DMS 273 treated with DMSO at 0.1 percent for 48 hours (cell line): ENCODE data around the gene RALGPS2.
A peak's percentile ranks its signal among the peaks of the same experiment; 100 is the strongest.

Experiments used
- DNase-seq: peaks from one replicate; lab custom pipeline; 2025; lab: John Stamatoyannopoulos, UW

RALGPS2 gene

DNA sequence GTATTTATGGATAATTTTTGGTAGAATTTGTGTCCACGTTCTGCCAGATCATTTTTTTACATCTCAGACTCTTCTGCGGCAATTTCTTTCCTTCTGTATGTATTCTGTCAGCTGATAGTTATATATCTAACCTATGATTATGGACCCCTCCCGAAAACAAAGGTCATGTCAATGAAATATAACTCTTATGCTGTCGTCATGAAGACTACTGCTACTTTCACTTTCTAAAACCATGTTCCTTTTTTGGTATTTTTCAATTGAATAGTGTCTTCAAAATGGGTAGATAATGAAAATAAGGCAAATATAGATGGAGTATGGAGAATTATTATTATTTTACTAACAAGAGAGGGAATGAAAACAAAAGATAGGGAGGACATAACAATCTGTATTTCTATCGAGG is 142.6 kb downstream of the RALGPS2 start:
- no peak for DNase-seq

- DNase-seq = no peak
Observed at GRCh38 chr1:178868706-178869105, 143.7 kb downstream of the RALGPS2 start.

DNA sequence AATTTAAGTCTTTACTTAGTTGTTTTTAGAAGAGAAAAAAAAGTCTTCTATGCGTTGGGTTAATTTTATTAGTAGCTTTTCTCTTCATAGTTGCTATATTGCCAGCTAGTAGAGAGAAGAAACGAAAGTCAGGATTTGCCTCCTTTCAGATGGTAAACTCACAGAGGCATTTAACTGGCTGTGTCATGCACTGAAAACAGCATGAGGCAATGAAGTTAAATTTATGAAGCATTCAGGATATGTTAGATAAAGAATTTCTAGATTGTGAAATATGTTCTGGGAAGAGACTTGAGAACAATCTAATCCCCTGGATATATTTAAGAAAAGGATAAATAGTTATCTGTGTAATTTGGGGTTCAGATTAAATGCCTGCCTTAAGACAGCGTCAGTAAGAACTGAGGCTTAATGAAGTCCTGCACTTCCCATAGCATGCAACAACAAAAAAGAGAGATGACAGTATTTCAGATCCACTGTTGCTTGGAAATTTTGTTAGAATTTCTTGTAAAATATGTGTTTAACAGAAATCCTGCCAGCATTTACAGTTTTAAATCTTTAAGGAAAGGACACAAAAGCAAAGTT is 144.2 kb downstream of the RALGPS2 start:
- DNase-seq = no peak

DNA sequence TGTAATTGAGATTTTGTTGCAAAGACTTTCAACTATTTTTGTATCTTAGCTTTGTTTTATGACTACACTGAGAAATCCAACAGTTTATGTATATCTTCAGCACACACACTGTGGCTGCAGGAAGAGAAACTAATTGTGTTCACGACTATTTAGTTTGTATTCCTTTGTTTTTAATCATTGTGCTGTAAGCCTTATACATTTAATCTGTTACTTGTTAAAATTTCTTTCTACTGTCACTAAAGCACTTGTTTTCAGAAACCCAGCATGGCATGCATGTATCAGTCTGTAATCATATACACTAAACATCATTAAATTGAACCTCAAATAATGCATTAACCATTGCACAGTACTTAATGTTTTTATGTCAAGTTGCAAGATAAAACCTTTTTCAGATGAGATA is 145.2 kb downstream of the RALGPS2 start:
- DNase-seq = no peak

DNA sequence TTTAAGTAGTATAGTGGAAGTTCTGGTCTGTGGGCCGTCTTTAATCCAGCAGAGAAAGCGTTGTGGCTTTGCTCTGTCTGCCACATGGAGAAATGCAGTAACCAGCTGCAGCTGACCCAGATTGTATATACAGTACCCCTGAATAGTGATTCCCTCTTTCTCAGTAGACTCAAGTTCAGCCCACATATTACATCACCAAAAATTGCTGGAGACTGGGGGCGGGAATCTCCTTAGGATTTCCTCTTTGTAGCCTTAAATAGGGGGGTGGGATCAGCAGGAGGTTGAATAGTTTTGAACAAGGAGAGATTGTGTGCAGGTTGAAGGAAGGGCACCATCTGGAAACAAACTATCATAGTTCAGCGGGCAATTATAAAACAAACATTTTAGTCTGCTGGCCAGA is 145.9 kb downstream of the RALGPS2 start, which contains the start of gene ANGPTL1:
TSS of gene ANGPTL1 (minus strand) at position 134 of the 400 bp plus-strand sequence. CDS start 5,301 bp downstream, outside the sequence.
- DNase-seq = no peak

- no peak for DNase-seq
Observed at GRCh38 chr1:178871551-178872320, 146.7 kb downstream of the RALGPS2 start.

- no peak for DNase-seq
Observed at GRCh38 chr1:178874966-178875365, 149.9 kb downstream of the RALGPS2 start.

GRCh38 chr1:178875936-178876335 is 150.9 kb downstream of the RALGPS2 start:
- no peak for DNase-seq

DNA sequence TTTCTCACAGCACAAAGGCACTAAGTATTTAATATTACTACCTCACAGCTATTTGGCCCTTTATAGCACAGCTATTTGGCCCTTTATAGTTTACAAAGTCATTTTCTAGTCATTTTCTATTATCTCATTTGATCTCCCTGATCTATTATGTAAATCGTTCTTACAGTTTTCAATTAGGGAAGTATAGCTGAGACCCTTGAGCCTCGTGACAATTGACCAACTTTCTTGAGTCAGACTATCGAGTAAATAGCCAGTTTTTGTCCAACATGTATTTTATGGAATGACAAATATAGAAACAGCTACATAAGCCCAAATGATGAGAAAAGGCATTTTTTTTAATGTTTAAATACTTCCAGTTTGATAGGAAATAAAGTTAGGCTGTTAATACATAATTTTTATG is 152.9 kb downstream of the RALGPS2 start:
- no peak for DNase-seq

DNA sequence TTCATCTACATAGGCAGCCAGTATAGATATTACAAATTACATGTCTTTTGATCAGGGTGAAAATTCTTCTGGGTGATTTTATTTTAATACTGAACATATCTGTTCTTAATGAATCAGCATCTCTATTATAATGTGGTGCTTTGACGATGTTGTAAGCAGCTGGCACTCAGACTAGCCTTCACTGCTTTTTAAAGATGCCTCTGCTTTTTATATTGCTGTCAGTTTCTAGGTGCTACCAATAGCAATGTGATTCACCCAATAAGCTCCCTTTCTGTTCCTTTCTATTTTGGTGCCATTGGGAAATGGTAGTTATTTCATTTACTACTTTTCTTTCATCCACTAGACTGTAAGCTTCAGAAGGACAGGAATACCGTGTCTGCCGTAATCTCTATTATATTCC is 156.9 kb downstream of the RALGPS2 start:
- no peak for DNase-seq

DNA sequence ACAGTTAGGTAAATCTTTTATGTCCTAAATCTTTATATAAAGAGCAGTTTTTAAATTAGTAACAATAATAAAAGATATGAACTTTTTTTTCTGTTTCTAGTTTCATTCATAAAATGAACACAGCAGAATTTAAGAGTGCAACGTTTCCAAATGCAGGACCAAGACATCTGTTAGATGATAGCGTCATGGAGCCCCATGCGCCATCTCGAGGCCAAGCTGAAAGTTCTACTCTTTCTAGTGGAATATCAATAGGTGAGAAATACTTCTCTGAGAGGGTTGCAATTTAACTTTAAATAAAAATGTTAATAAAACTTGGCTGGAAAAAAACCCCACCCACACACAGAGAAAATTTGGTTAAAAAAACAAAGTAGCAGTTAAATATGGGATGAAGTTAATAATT is 160.8 kb downstream of the RALGPS2 start:
- DNase-seq = no peak

DNA sequence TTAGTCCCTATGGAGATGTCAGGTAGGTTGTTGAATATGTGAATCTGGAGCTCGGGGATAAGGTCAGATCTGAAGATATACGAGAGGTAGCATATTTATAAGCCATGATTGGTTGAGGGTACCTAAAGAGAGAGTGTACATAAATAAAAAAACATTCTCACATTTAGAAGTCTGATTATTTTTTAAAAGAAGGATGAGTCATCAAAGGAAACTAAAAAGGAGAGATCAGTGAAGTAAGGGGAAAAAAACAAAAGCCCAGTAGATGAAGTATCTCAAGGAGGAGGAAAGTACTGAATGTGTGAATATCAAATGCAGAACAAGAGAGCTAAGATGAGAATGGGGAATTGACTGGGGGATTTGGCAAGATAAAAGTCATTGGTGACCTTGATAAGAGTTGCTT is 161.5 kb downstream of the RALGPS2 start:
- no peak for DNase-seq

DNA sequence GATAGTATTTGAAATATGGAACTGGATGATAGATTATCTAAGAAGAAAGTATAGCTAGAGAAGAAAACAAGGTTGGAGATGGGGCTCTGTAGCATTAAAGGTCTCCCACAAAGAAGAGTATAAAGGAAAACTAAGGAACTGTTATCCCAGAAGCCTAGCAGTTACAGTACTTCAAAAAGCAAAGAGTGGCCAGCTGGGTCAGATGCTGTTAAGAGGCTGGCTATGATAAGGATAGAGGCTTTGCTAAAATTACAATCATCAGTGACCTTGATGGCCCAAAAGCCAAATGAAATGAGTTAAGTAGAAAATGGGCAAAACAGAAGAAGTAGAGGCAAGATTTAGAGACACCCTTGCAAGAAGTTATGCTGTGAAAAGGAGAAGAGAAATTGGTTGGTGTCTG is 170.9 kb downstream of the RALGPS2 start:
- no peak for DNase-seq

GRCh38 chr1:178898401-178898800 is 173.4 kb downstream of the RALGPS2 start:
- no peak for DNase-seq

DNA sequence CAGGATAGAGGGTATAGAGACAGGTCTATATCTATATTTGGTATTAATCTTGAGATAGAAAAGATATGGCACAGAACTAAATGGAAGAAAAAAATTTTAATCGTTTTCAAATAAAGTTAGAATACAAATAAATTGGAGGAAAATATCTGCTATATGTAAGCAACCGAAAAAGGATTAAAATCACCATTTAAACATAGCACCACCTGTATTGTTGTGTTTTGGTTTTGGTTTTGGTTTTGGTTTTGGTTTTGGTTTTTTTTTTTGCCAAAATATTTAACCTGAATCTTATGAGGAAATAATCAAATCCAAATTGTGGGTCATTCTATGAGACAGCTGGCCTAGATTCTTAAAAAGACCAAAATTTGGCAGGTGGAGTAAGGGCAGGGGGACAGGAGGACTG is 174.4 kb downstream of the RALGPS2 start:
- no peak for DNase-seq

GRCh38 chr1:178901482-178902125 is 176.6 kb downstream of the RALGPS2 start:
- no peak for DNase-seq

- peak; percentile 42 for DNase-seq
Observed at GRCh38 chr1:178908358-178908757, 183.3 kb downstream of the RALGPS2 start.

GRCh38 chr1:178910023-178910422 is 185.0 kb downstream of the RALGPS2 start:
- DNase-seq = no peak

DNA sequence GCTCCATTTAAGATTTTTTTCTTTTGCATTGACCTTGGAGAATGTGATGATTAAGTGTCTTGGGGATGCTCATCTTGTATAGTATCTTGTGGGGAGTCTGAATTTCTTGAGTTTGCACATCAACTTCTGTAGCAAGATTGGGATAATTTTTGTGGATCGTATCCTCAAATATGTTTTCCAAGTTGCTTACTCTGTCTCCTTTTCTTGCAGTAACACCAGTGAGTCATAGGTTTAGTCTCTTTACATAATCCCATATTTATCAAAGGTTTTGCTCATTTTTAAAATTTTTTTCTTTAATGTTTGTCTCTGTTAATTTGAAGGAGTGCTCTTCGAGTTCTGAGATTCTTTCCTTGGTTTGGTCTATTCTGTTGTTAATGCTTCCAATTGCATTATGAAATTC is 187.6 kb downstream of the RALGPS2 start:
- no peak for DNase-seq

- no peak for DNase-seq
Observed at GRCh38 chr1:178916448-178917174, 191.6 kb downstream of the RALGPS2 start.

GRCh38 chr1:178918308-178918707 is 193.3 kb downstream of the RALGPS2 start:
- no peak for DNase-seq

- no peak for DNase-seq
Observed at GRCh38 chr1:178918955-178919354, 193.9 kb downstream of the RALGPS2 start.

DNA sequence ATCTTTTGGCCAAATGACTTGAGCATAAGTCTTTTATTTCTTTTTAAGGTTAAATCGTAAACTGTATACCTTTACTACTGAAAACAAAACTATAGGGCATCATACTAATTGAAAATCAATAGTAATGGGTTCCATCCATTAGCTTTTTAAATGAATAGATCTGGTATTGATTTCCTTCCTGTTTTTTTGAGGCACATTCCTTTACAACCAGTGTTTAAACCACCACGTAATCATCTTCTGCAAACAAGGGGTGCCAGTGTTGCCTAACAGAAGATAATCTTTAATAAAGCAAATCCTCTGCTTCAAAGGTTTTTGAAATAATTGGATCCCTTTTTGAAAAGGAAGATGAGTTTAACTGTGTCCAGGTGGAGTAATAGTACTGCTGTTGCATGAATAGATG is 194.5 kb downstream of the RALGPS2 start:
- no peak for DNase-seq
